Keratinocyte (primary cell): Measurements from ENCODE around the gene FNDC11.

ENCODE experiments used
- EZH2 ChIP-seq: IDR thresholded peaks from one replicate; pipeline ENCODE4 v1.6.1; 2012; ENCODE audit warnings: inconsistent platforms, mild to moderate bottlenecking, low read length, moderate library complexity
- TF ChIP-seq, protein P1 (sequence below), 3 experiments: IDR thresholded peaks in 1 of 3; conservative IDR thresholded peaks in 1 of 3; optimal IDR thresholded peaks in 1 of 3; 2 replicates in 2 of 3; 3 replicates in 1 of 3; pipeline versions ENCODE3 to v1.5.1; 2011; ENCODE audit warnings: low read length in 3 of 3, mild to moderate bottlenecking in 3 of 3, moderate library complexity in 2 of 3, control low read depth in 1 of 3, inconsistent platforms in 1 of 3; ENCODE audit not compliant: insufficient read depth in 2 of 3; ENCODE audit errors: extremely low read depth in 1 of 3

GRCh38 chr20:63546956-63547724 is 6.8 kb upstream of the FNDC11 start:
- TF ChIP-seq, protein P1, sequence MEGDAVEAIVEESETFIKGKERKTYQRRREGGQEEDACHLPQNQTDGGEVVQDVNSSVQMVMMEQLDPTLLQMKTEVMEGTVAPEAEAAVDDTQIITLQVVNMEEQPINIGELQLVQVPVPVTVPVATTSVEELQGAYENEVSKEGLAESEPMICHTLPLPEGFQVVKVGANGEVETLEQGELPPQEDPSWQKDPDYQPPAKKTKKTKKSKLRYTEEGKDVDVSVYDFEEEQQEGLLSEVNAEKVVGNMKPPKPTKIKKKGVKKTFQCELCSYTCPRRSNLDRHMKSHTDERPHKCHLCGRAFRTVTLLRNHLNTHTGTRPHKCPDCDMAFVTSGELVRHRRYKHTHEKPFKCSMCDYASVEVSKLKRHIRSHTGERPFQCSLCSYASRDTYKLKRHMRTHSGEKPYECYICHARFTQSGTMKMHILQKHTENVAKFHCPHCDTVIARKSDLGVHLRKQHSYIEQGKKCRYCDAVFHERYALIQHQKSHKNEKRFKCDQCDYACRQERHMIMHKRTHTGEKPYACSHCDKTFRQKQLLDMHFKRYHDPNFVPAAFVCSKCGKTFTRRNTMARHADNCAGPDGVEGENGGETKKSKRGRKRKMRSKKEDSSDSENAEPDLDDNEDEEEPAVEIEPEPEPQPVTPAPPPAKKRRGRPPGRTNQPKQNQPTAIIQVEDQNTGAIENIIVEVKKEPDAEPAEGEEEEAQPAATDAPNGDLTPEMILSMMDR (optimal IDR thresholded peaks at IDR 0.05 in 1 of 3, IDR thresholded peaks at IDR 0.05 in 1 of 3, conservative IDR thresholded peaks at IDR 0.05 in 1 of 3; ENCODE audit: extremely low read depth in 1 of 3, insufficient read depth in 2 of 3, low read length in 3 of 3), result no peak
- no peak for TF ChIP-seq EZH2
